ENCODE results near the gene GPRC5A.

GPRC5A gene

DNA sequence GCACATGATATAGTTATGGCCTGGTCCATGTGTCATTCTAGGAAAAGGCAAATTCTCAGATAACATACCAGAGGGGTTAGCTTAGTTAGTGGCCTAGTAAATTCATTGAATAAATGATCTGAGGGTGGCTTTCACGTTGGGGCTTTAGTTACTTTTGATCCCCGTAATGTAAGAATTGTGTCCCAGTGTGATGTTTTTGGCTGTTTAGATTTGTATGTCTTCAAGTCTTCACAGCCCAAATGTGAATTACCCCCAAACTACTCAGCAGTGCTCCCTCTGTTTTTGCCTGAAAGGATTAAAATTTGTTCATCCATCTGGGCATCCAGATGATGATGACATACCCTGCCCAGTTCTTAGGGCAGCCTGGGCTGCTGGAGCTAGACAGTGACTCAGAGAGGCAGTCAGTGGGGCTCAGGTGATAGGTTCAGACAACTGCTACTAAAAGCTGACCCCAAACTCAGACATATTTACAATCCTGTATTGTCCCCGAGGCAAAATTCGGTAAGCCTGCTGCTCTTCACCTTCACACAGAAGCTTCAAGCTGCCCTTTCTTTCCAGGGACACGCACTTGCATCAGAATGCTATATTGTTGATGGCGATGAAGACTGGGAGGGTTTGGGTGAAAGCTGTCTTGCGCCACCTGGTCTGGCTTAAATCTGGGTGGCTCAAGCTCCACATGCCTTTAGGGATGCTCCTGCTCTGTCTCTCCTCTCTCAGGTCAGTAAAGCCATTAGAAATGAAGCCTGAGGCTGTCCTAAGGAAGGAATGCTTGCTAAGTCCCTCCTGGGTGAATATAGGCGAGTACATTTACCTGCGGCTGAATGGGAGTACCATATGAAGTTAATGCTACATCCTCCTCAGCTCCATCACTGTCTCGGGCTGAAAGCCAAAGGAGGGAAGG, 50.3 kb downstream of the GPRC5A start:
- no peak for DNase-seq

- no peak for DNase-seq
Observed at GRCh38 chr12:12943586-12944260, 52.4 kb downstream of the GPRC5A start.

- no peak for DNase-seq
Observed at GRCh38 chr12:12945591-12945990, 54.2 kb downstream of the GPRC5A start.

- no peak for DNase-seq
Observed at GRCh38 chr12:12946686-12947355, 55.5 kb downstream of the GPRC5A start.

GRCh38 chr12:12947902-12948301, 56.5 kb downstream of the GPRC5A start:
- DNase-seq = no peak

- no peak for DNase-seq
Observed at GRCh38 chr12:12951504-12951903, 60.1 kb downstream of the GPRC5A start.

- no peak for DNase-seq
Observed at GRCh38 chr12:12952036-12952435, 60.7 kb downstream of the GPRC5A start, which contains the start of gene GPRC5D. TSS of gene GPRC5D (minus strand) at chr12:12952170. CDS start at chr12:12950384, 1,786 bp downstream.

GRCh38 chr12:12954356-12954755, 63.0 kb downstream of the GPRC5A start:
- DNase-seq = no peak

DNA sequence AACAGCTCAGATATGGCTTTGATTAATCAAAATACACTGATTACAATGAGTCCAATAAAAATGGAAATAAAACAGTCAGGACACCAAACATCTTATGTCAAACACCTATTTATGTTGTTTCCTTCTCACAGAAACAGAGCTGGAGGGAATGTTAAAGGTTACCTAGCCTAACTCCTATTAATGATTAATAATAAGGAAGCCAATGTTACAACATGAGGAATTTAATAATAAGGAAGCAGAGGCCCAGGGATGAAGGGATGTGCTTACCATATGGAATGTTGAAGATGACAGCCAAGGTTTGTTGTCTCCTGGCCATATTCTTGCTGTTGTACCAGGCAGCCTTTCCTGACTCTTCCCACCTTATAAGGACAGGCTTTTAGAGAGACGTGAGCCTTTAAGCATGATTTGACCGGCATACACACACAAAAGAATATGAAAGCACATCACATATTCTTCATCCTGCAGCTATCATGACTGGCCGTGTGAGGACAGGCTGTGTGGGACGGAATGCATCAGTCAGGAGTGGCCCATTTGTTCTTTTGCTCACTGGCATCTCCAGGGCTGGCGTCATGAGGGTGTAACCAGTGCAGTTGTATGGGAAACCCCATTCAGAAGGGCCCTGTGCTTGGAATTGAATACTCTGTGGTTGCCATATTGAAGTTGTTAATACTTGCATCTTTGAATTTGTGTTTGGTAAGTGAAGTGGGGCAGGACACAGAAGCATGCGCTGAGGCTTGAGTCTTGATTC, 63.7 kb downstream of the GPRC5A start:
- DNase-seq = peak; percentile 12

DNA sequence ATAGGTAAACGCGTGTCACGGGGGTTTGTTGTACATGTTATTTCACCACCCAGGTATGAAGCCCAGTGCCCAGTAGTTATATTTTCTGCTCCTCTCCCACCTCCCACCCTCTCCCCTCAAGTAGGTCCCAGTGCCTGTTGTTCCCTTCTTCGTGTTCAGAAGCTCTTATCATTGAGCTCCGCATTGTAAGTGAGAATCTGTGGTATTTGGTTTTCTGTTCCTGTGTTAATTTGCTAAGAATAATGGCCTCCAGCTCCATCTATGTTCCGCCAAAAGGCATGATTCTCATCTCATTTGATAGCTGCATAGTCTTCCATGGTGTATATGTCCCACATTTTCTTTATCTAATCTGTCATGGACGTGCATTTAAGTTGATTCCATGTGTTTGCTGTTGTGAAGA, 67.5 kb downstream of the GPRC5A start:
- DNase-seq = no peak

GRCh38 chr12:12960639-12961209, 69.4 kb downstream of the GPRC5A start:
- DNase-seq = no peak

GRCh38 chr12:12964255-12964654, 72.9 kb downstream of the GPRC5A start:
- DNase-seq = no peak

GRCh38 chr12:12965836-12966235, 74.5 kb downstream of the GPRC5A start:
- no peak for DNase-seq
